Measurements from ENCODE around the gene CBLL2. TPM values are rescaled to one million over a fixed set of nuclear protein-coding genes. Genes with fewer than 3 reads are reported as not detected.

Gene CBLL2
- total and polyA plus RNA-seq, 2 donors (not counting 1 experiment from before 2014, with no cell fraction given): not detected

GRCh38 chrX:22249371-22249770, 23.3 kb upstream of the CBLL2 start:
- H3K9ac ChIP-seq (ENCODE audit: insufficient read depth, low read length): no peak overlapping the region
- H3K9me3 ChIP-seq (ENCODE audit: control insufficient read depth, insufficient read depth, low read depth, low read length): no peaks in the 10 kb centered on the region
- H3K4me2 ChIP-seq (ENCODE audit: extremely low read depth, insufficient read depth, low read length): no peak overlapping the region
- H3K27ac ChIP-seq (ENCODE audit: insufficient read depth, low read length): no peak overlapping the region
- no peak overlapping the region for H3K4me3 ChIP-seq (replicated peaks in 1 of 4; ENCODE audit: control extremely low read depth in 1 of 4, insufficient read depth in 1 of 4, low read depth in 3 of 4, low read length in 4 of 4)
- H2AFZ ChIP-seq (ENCODE audit: low read length): no peak overlapping the region
- DNase-seq (ENCODE audit: low read depth in 2 of 2): no peak
- no peaks in the 10 kb centered on the region for H3K27me3 ChIP-seq (ENCODE audit: control insufficient read depth, insufficient read depth, low read length)
- H4K20me1 ChIP-seq (ENCODE audit: control insufficient read depth, extremely low read depth, insufficient read depth, low read length): no peaks in the 10 kb centered on the region
- no peaks in the 10 kb centered on the region for H3K4me1 ChIP-seq (ENCODE audit: control insufficient read depth, extremely low read depth, insufficient read depth, low read length)
- H3K36me3 ChIP-seq (ENCODE audit: control insufficient read depth, insufficient read depth, low read length): no peaks in the 10 kb centered on the region
- TF ChIP-seq CTCF (conservative IDR thresholded peaks at IDR 0.05 in 1 of 2, IDR thresholded peaks at IDR 0.05 in 1 of 2; ENCODE audit: low read depth in 1 of 2, low read length in 2 of 2) (no peak), EZH2 (IDR thresholded peaks at IDR 0.05; ENCODE audit: low read length, missing control alignments) (no peak)
- no peaks in the 10 kb centered on the region for H3K79me2 ChIP-seq (ENCODE audit: control insufficient read depth, insufficient read depth, low read length)

- no peak for TF ChIP-seq CTCF (conservative IDR thresholded peaks at IDR 0.05 in 1 of 2, IDR thresholded peaks at IDR 0.05 in 1 of 2; ENCODE audit: low read depth in 1 of 2, low read length in 2 of 2)
- TF ChIP-seq EZH2 (IDR thresholded peaks at IDR 0.05; ENCODE audit: low read length, missing control alignments): no peak
- no peak overlapping the region for H3K27ac ChIP-seq (ENCODE audit: insufficient read depth, low read length)
- no peaks in the 10 kb centered on the region for H3K27me3 ChIP-seq (ENCODE audit: control insufficient read depth, insufficient read depth, low read length)
- no peak overlapping the region for H3K9ac ChIP-seq (ENCODE audit: insufficient read depth, low read length)
- H3K4me1 ChIP-seq (ENCODE audit: control insufficient read depth, extremely low read depth, insufficient read depth, low read length): no peaks in the 10 kb centered on the region
- DNase-seq (ENCODE audit: low read depth in 2 of 2): no peak
- H3K36me3 ChIP-seq (ENCODE audit: control insufficient read depth, insufficient read depth, low read length): no peaks in the 10 kb centered on the region
- H3K4me3 ChIP-seq (replicated peaks in 1 of 4; ENCODE audit: control extremely low read depth in 1 of 4, insufficient read depth in 1 of 4, low read depth in 3 of 4, low read length in 4 of 4): no peak overlapping the region
- H3K9me3 ChIP-seq (ENCODE audit: control insufficient read depth, insufficient read depth, low read depth, low read length): no peaks in the 10 kb centered on the region
- no peak overlapping the region for H3K4me2 ChIP-seq (ENCODE audit: extremely low read depth, insufficient read depth, low read length)
- no peaks in the 10 kb centered on the region for H4K20me1 ChIP-seq (ENCODE audit: control insufficient read depth, extremely low read depth, insufficient read depth, low read length)
- no peak overlapping the region for H2AFZ ChIP-seq (ENCODE audit: low read length)
- H3K79me2 ChIP-seq (ENCODE audit: control insufficient read depth, insufficient read depth, low read length): no peaks in the 10 kb centered on the region
These were observed 4.0 kb upstream of the CBLL2 start for GRCh38 chrX:22268706-22269105.

GRCh38 chrX:22273714-22274317, 1.1 kb downstream of the CBLL2 start:
- Histone ChIP-seq H3K36me3 (ENCODE audit: control insufficient read depth, insufficient read depth, low read length) (no peaks in the 10 kb centered on the region), H3K27ac (ENCODE audit: insufficient read depth, low read length) (no peak overlapping the region), H3K4me2 (ENCODE audit: extremely low read depth, insufficient read depth, low read length) (no peak overlapping the region), H3K9ac (ENCODE audit: insufficient read depth, low read length) (no peak overlapping the region), H3K27me3 (ENCODE audit: control insufficient read depth, insufficient read depth, low read length) (no peaks in the 10 kb centered on the region), H3K4me1 (ENCODE audit: control insufficient read depth, extremely low read depth, insufficient read depth, low read length) (no peaks in the 10 kb centered on the region), H3K4me3 (replicated peaks in 1 of 4; ENCODE audit: control extremely low read depth in 1 of 4, insufficient read depth in 1 of 4, low read depth in 3 of 4, low read length in 4 of 4) (no peak overlapping the region), H2AFZ (ENCODE audit: low read length) (no peak overlapping the region), H4K20me1 (ENCODE audit: control insufficient read depth, extremely low read depth, insufficient read depth, low read length) (no peaks in the 10 kb centered on the region), H3K79me2 (ENCODE audit: control insufficient read depth, insufficient read depth, low read length) (no peaks in the 10 kb centered on the region), H3K9me3 (ENCODE audit: control insufficient read depth, insufficient read depth, low read depth, low read length) (no peaks in the 10 kb centered on the region)
- DNase-seq (ENCODE audit: low read depth in 2 of 2): no peak
- no peak for TF ChIP-seq EZH2 (IDR thresholded peaks at IDR 0.05; ENCODE audit: low read length, missing control alignments)
